HepG2 (cell line): ENCODE data around the gene PARD3. TPM values are rescaled to one million over a fixed set of nuclear protein-coding genes. Genes with fewer than 3 reads are reported as not detected.

ENCODE experiments used
- ATAC-seq: fragments of 200-7000 bp; cut with Tn5 transposase; 3 replicates; pipeline ENCODE4 v1.9.1; 2020; ENCODE audit warnings: mild to moderate bottlenecking, moderate library complexity
- BruUV-seq: library from RNA; stranded (reverse); fragments of 400-500 nt; replicated peaks from 2 replicates; lab custom pipeline; 2021; lab: Mats Ljungman, UMichigan
- CTCF ChIA-PET: fragments of 300-600 bp; formaldehyde crosslinking; extraction: SDS; loops from one replicate; lab custom pipeline; 2021; ENCODE audit warnings: low total read pairs, inconsistent platforms, low intra/inter-chr PET ratio; lab: Yijun Ruan, JAX
- POLR2A ChIA-PET: fragments of 350-600 bp; sonication (Branson Sonifier 250); formaldehyde crosslinking; loops from one replicate; lab custom pipeline; 2020; ENCODE audit warnings: antibody characterized with exemption, inconsistent platforms; lab: Yijun Ruan, JAX
- DNase-seq: peaks from one replicate; pipeline ENCODE4 v3.0.0-alpha.2; 2015; ENCODE audit warnings: low spot score
- FAIRE-seq: peaks from 3 replicates; lab custom pipeline; 2011; peaks lifted over from hg19 to GRCh38; lab: Jason Lieb, UNC
- H2AFZ ChIP-seq: one replicate; pipeline ENCODE4 v1.6.1; 2011; ENCODE audit warnings: low read length, inconsistent platforms
- H3K27ac ChIP-seq: fragments of 300-600 bp; 3 replicates; pipeline ENCODE4 v1.8.0; 2011; ENCODE audit warnings: mixed run types, mild to moderate bottlenecking, mixed read lengths, low read length, inconsistent platforms; ENCODE audit not compliant: insufficient read depth; ENCODE audit errors: extremely low read length
- H3K27me3 ChIP-seq, 2 experiments: fragments of 200-600 bp in 1 of 2; 2 replicates in 1 of 2; 3 replicates in 1 of 2; pipeline versions ENCODE4 v1.6.0 to v1.8.0; 2011; ENCODE audit warnings: low read length in 2 of 2, mild to moderate bottlenecking in 2 of 2, moderate library complexity in 2 of 2, inconsistent platforms in 1 of 2; ENCODE audit not compliant: insufficient read depth in 2 of 2, control insufficient read depth in 1 of 2
- H3K36me3 ChIP-seq, 2 experiments: fragments of 200-600 bp in 1 of 2; replicated peaks in 1 of 2; 2 replicates in 1 of 2; 3 replicates in 1 of 2; pipeline versions ENCODE4 v1.5.1 to v1.8.0; 2011; ENCODE audit warnings: low read length in 2 of 2, inconsistent platforms in 1 of 2; ENCODE audit not compliant: insufficient read depth in 2 of 2, control insufficient read depth in 1 of 2
- H3K4me1 ChIP-seq: 2 replicates; pipeline ENCODE4 v1.5.1; 2012; ENCODE audit warnings: low read length, inconsistent platforms; ENCODE audit not compliant: insufficient read depth
- H3K4me2 ChIP-seq: 2 replicates; pipeline ENCODE4 v1.6.0; 2011; ENCODE audit warnings: low read depth, low read length, inconsistent platforms
- H3K4me3 ChIP-seq, 3 experiments: fragments of 200-600 bp in 1 of 3; sonication (generic), shearing (Covaris generic) in 1 of 3; replicated peaks in 1 of 3; 2 replicates each; pipeline ENCODE4 v1.5.1; 2011 to 2016; ENCODE audit warnings: low read length in 3 of 3, inconsistent platforms in 2 of 3, low read depth in 2 of 3, mild to moderate bottlenecking in 2 of 3, control low read depth in 1 of 3, mixed read lengths in 1 of 3; ENCODE audit not compliant: insufficient read depth in 1 of 3
- H3K79me2 ChIP-seq: one replicate; pipeline ENCODE4 v1.6.1; 2011; ENCODE audit warnings: low read length, inconsistent platforms; ENCODE audit not compliant: insufficient read depth
- H3K9ac ChIP-seq: 2 replicates; pipeline ENCODE4 v1.6.0; 2011; ENCODE audit warnings: mild to moderate bottlenecking, low read depth, low read length, inconsistent platforms; ENCODE audit not compliant: insufficient read depth
- H3K9me3 ChIP-seq: 2 replicates; pipeline ENCODE4 v1.5.1; 2012; ENCODE audit warnings: mild to moderate bottlenecking, low read length
- H4K20me1 ChIP-seq: 2 replicates; pipeline ENCODE4 v1.6.0; 2011; ENCODE audit warnings: inconsistent platforms, mild to moderate bottlenecking, low read length, moderate library complexity; ENCODE audit not compliant: insufficient read depth
- KLF11 ChIP-seq: IDR thresholded peaks from 2 replicates; pipeline ENCODE4 v1.6.1; 2016; ENCODE audit warnings: missing compliant biosample characterization
- MTA1 ChIP-seq: sonication (generic); formaldehyde crosslinking; IDR thresholded peaks from 2 replicates; pipeline ENCODE4 v1.4.0; 2020; ENCODE audit warnings: missing genetic modification reagents, mild to moderate bottlenecking, borderline replicate concordance
- NCOA2 ChIP-seq: sonication (generic); formaldehyde crosslinking; IDR thresholded peaks from 2 replicates; pipeline ENCODE4 v1.8.0; 2022; ENCODE audit warnings: inconsistent platforms
- PLRG1 ChIP-seq: fragments of 450-650 bp; conservative IDR thresholded peaks from 2 replicates; pipeline ENCODE4 v1.6.1; 2016
- SMARCE1 ChIP-seq: fragments of 450-650 bp; IDR thresholded peaks from 2 replicates; pipeline ENCODE4 v1.6.1; 2017; ENCODE audit warnings: borderline replicate concordance
- SSRP1 ChIP-seq: IDR thresholded peaks from 2 replicates; pipeline ENCODE4 v1.6.1; 2016; ENCODE audit warnings: control low read depth
- ZNF577 ChIP-seq: sonication (generic); formaldehyde crosslinking; IDR thresholded peaks from 2 replicates; pipeline ENCODE4 v1.4.0; 2020; ENCODE audit warnings: mild to moderate bottlenecking, low read depth, missing genetic modification reagents, borderline replicate concordance
- WGBS: methylation state at CpG from one replicate; pipeline ENCODE4 v1.1.6; 2017; ENCODE audit warnings: low lambda C conversion rate; 5-methylcytosine and 5-hydroxymethylcytosine counted together
- in situ Hi-C: cut with HindIII; loops from 2 replicates; pipeline ENCODE4 v1.10.0; 2017; ENCODE audit warnings: low pct_unique_long_range_greater_than_20kb; ENCODE audit not compliant: extremely low pct_ligation_motif_present
- intact Hi-C: fragments of 100-400 bp; cut with micrococcal nuclease; formaldehyde crosslinking; loops from one replicate; pipeline ENCODE4 v1.10.0; 2022; ENCODE audit not compliant: unreplicated experiment
- polyA plus RNA-seq, 8 experiments: library from polyadenylated mRNA; depleted of rRNA in 3 of 8; stranded (reverse) in 7 of 8; unstranded in 1 of 8; fragments of >200 nt; fragmentation: Illumina TruSeq in 4 of 8; extraction: Trizol in 4 of 8; gene quantifications; 2 replicates each; pipeline versions ENCODE4 v1.2.1 to v1.2.3, GENCODE V29; 2011 to 2016; ENCODE audit warnings: low read depth in 4 of 8, missing spikeins in 1 of 8, mixed read lengths in 1 of 8; ENCODE audit not compliant: insufficient read depth in 1 of 8
- total RNA-seq, 5 experiments: library from RNA; depleted of rRNA; stranded (reverse); fragments of >200 nt; fragmentation: Illumina TruSeq; extraction: Trizol; gene quantifications; 2 replicates each; pipeline ENCODE4 v1.2.3, GENCODE V29; 2016; ENCODE audit warnings: low read depth in 1 of 5
- TF ChIP-seq, protein P1 (sequence below): sonication (generic); formaldehyde crosslinking; IDR thresholded peaks from 2 replicates; pipeline ENCODE4 v1.5.1; 2020; ENCODE audit warnings: mild to moderate bottlenecking, moderate library complexity, missing genetic modification reagents
- TF ChIP-seq, protein P2 (sequence below): sonication (generic); formaldehyde crosslinking; IDR thresholded peaks from 2 replicates; pipeline ENCODE4 v1.5.0; 2020; ENCODE audit warnings: mild to moderate bottlenecking, missing genetic modification reagents, borderline replicate concordance
- TF ChIP-seq, protein P3 (sequence below): sonication (generic); formaldehyde crosslinking; IDR thresholded peaks from 2 replicates; pipeline ENCODE4 v1.5.0; 2020; ENCODE audit warnings: missing genetic modification reagents

PARD3 gene
- total and polyA plus RNA-seq, 2 of the 13 experiments (the other 11 are each of a cell fraction or from before 2014, with no cell fraction given): 40.9 to 60.0 TPM

DNA sequence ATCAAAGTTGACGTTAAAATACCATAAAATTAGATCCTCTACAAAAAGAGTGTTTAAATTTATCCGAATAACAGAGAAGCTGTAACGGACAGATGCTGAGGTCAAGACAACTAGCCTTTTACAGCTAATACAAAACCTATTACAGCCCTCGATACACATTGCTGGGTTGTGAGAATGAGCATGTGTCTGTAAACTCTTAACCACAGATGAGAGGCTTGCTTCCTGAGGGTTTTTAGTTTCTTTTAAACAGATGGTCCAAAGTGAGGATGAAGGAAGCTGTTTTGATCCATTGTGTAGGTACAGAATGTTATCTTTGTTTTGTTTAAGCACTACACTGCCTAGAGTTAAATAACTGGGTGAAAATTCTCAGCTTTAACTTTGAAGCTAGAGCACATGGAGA is 578.2 kb downstream of the PARD3 start (continued):
- TF ChIP-seq, protein P1, sequence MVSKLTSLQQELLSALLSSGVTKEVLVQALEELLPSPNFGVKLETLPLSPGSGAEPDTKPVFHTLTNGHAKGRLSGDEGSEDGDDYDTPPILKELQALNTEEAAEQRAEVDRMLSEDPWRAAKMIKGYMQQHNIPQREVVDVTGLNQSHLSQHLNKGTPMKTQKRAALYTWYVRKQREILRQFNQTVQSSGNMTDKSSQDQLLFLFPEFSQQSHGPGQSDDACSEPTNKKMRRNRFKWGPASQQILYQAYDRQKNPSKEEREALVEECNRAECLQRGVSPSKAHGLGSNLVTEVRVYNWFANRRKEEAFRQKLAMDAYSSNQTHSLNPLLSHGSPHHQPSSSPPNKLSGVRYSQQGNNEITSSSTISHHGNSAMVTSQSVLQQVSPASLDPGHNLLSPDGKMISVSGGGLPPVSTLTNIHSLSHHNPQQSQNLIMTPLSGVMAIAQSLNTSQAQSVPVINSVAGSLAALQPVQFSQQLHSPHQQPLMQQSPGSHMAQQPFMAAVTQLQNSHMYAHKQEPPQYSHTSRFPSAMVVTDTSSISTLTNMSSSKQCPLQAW (CRISPR knock-in tag): no peak
- TF ChIP-seq PLRG1: no peak
- TF ChIP-seq, all 625 proteins: peak for 0

DNA sequence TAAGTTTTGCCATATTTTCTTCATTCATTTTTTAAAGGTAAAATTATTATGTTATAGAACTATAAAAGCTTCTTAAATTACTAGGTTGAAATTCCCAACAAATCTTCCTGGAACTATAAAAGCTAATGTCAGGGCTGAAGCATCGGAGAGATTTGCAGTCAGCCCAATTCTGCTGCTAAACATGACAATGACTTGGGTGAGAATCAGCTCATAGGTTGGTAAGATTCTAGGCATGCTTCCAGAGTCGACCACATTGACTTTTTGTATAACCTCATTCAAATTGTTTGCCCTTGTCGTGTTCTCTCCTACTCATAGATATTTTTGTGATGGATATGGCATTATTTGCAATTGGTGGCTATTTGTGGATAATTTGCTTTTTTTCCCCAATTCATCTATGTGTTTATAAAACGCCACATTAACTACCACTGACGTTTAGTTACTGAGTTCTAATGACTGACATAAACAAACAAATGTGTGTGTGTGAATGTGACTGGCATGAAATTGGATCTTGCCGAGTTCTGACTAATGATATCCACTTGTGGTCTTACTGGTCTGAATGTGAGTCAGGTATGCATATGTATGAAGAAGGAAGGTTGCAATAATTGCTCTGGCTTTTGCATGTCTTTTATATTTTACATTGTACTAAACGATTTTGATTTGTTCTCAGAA is 579.8 kb downstream of the PARD3 start:
- H4K20me1 ChIP-seq: no peaks in the 10 kb centered on the region
- H3K4me3 ChIP-seq: no peak overlapping the region
- no peaks in the 10 kb centered on the region for H3K9me3 ChIP-seq
- H3K27me3 ChIP-seq: no peaks in the 10 kb centered on the region
- ChIA-PET CTCF (no interaction called here), POLR2A (no interaction called here)
- no peak overlapping the region for H3K27ac ChIP-seq
- H3K4me2 ChIP-seq: no peak overlapping the region
- H3K9ac ChIP-seq: no peak overlapping the region
- FAIRE-seq (no peak), DNase-seq (no peak), ATAC-seq (no peak)
- no peaks in the 10 kb centered on the region for H3K79me2 ChIP-seq
- WGBS: 95% methylated on average over 7 of the region's 7 CpGs
- H2AFZ ChIP-seq: no peak overlapping the region
- H3K36me3 ChIP-seq: no peaks in the 10 kb centered on the region
- in situ Hi-C loops (loop anchor here (10.0 kb wide), 1 partner anchor 900 kb away; the partner anchor contains the start of gene NRP1), intact Hi-C loops (no loop called here)
- peaks cover 42% of the 10 kb centered on the region for H3K4me1 ChIP-seq
- BruUV-seq: no TSS peak
- TF ChIP-seq SMARCE1: no peak
- no peak for TF ChIP-seq ZNF577 (CRISPR knock-in tag)
- TF ChIP-seq, protein P2, sequence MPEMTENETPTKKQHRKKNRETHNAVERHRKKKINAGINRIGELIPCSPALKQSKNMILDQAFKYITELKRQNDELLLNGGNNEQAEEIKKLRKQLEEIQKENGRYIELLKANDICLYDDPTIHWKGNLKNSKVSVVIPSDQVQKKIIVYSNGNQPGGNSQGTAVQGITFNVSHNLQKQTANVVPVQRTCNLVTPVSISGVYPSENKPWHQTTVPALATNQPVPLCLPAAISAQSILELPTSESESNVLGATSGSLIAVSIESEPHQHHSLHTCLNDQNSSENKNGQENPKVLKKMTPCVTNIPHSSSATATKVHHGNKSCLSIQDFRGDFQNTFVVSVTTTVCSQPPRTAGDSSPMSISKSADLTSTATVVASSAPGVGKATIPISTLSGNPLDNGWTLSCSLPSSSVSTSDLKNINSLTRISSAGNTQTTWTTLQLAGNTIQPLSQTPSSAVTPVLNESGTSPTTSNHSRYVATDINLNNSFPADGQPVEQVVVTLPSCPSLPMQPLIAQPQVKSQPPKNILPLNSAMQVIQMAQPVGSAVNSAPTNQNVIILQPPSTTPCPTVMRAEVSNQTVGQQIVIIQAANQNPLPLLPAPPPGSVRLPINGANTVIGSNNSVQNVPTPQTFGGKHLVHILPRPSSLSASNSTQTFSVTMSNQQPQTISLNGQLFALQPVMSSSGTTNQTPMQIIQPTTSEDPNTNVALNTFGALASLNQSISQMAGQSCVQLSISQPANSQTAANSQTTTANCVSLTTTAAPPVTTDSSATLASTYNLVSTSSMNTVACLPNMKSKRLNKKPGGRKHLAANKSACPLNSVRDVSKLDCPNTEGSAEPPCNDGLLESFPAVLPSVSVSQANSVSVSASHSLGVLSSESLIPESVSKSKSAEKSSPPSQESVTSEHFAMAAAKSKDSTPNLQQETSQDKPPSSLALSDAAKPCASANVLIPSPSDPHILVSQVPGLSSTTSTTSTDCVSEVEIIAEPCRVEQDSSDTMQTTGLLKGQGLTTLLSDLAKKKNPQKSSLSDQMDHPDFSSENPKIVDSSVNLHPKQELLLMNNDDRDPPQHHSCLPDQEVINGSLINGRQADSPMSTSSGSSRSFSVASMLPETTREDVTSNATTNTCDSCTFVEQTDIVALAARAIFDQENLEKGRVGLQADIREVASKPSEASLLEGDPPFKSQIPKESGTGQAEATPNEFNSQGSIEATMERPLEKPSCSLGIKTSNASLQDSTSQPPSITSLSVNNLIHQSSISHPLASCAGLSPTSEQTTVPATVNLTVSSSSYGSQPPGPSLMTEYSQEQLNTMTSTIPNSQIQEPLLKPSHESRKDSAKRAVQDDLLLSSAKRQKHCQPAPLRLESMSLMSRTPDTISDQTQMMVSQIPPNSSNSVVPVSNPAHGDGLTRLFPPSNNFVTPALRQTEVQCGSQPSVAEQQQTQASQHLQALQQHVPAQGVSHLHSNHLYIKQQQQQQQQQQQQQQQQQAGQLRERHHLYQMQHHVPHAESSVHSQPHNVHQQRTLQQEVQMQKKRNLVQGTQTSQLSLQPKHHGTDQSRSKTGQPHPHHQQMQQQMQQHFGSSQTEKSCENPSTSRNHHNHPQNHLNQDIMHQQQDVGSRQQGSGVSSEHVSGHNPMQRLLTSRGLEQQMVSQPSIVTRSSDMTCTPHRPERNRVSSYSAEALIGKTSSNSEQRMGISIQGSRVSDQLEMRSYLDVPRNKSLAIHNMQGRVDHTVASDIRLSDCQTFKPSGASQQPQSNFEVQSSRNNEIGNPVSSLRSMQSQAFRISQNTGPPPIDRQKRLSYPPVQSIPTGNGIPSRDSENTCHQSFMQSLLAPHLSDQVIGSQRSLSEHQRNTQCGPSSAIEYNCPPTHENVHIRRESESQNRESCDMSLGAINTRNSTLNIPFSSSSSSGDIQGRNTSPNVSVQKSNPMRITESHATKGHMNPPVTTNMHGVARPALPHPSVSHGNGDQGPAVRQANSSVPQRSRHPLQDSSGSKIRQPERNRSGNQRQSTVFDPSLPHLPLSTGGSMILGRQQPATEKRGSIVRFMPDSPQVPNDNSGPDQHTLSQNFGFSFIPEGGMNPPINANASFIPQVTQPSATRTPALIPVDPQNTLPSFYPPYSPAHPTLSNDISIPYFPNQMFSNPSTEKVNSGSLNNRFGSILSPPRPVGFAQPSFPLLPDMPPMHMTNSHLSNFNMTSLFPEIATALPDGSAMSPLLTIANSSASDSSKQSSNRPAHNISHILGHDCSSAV (CRISPR knock-in tag): no peak
- TF ChIP-seq KLF11 (CRISPR knock-in tag): no peak
- no peak for TF ChIP-seq MTA1 (CRISPR knock-in tag)
- no peak for TF ChIP-seq NCOA2 (CRISPR knock-in tag)
- TF ChIP-seq, protein P3, sequence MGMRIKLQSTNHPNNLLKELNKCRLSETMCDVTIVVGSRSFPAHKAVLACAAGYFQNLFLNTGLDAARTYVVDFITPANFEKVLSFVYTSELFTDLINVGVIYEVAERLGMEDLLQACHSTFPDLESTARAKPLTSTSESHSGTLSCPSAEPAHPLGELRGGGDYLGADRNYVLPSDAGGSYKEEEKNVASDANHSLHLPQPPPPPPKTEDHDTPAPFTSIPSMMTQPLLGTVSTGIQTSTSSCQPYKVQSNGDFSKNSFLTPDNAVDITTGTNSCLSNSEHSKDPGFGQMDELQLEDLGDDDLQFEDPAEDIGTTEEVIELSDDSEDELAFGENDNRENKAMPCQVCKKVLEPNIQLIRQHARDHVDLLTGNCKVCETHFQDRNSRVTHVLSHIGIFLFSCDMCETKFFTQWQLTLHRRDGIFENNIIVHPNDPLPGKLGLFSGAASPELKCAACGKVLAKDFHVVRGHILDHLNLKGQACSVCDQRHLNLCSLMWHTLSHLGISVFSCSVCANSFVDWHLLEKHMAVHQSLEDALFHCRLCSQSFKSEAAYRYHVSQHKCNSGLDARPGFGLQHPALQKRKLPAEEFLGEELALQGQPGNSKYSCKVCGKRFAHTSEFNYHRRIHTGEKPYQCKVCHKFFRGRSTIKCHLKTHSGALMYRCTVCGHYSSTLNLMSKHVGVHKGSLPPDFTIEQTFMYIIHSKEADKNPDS (CRISPR knock-in tag): no peak
- TF ChIP-seq SSRP1 (CRISPR knock-in tag): no peak
